Spleen (tissue), 11 donors: ENCODE measurements around the gene NPPA. TPM values are rescaled to one million over a fixed set of nuclear protein-coding genes. Genes with fewer than 3 reads are reported as not detected.

ENCODE experiments used
- DNase-seq: peaks from one replicate; pipeline ENCODE4 v3.0.0-alpha.2; 2020
- H3K27ac ChIP-seq, 8 donors: fragments of 200-600 bp; sonication (generic) in 7 of 8; 1 replicate in 4 of 8; 2 replicates in 4 of 8; pipeline versions ENCODE4 v1.5.0 to v1.8.0; 2016 to 2021; ENCODE audit warnings: inconsistent platforms in 4 of 8, mild to moderate bottlenecking in 4 of 8, moderate library complexity in 1 of 8
- H3K27me3 ChIP-seq, 7 donors: fragments of 200-600 bp; sonication (generic) in 6 of 7; replicated peaks in 1 of 7; 1 replicate in 4 of 7; 2 replicates in 3 of 7; pipeline versions ENCODE4 v1.5.0 to v1.8.0; 2016 to 2021; ENCODE audit warnings: inconsistent platforms in 3 of 7, mild to moderate bottlenecking in 1 of 7
- H3K36me3 ChIP-seq, 6 donors: fragments of 200-600 bp; sonication (generic) in 5 of 6; 1 replicate in 4 of 6; 2 replicates in 2 of 6; pipeline versions ENCODE4 v1.5.0 to v1.8.0; 2016 to 2021; ENCODE audit warnings: inconsistent platforms in 2 of 6
- H3K4me1 ChIP-seq, 6 donors: fragments of 200-600 bp; sonication (generic) in 5 of 6; 1 replicate in 3 of 6; 2 replicates in 3 of 6; pipeline versions ENCODE4 v1.5.0 to v1.8.0; 2016 to 2021; ENCODE audit warnings: inconsistent platforms in 3 of 6
- H3K4me3 ChIP-seq, 8 donors: fragments of 200-600 bp; sonication (generic) in 7 of 8; 1 replicate in 4 of 8; 2 replicates in 4 of 8; pipeline versions ENCODE4 v1.5.0 to v1.8.0; 2016 to 2021; ENCODE audit warnings: inconsistent platforms in 4 of 8, mild to moderate bottlenecking in 4 of 8, moderate library complexity in 2 of 8
- H3K9me3 ChIP-seq, 8 donors: fragments of 200-600 bp; sonication (generic) in 7 of 8; 1 replicate in 4 of 8; 2 replicates in 4 of 8; pipeline versions ENCODE4 v1.5.0 to v1.8.0; 2016 to 2021; ENCODE audit warnings: inconsistent platforms in 4 of 8
- POLR2A ChIP-seq, 3 donors: fragments of 450-650 bp; IDR thresholded peaks; one replicate each; pipeline ENCODE4 v1.5.1; 2017; ENCODE audit warnings: antibody characterized with exemption in 3 of 3, mild to moderate bottlenecking in 1 of 3
- POLR2AphosphoS5 ChIP-seq, 3 donors: sonication (generic); formaldehyde crosslinking; IDR thresholded peaks; one replicate each; pipeline ENCODE4 v1.5.1; 2017; ENCODE audit warnings: antibody characterized with exemption in 3 of 3
- WGBS, 5 donors: extraction: QIAGEN DNeasy Blood & Tissue Kit in 3 of 5; methylation state at CpG; one replicate each; pipeline versions ENCODE4 v1.1.5 to v1.1.7; 2013 to 2018; 5-methylcytosine and 5-hydroxymethylcytosine counted together
- intact Hi-C: fragments of 100-400 bp; cut with DNase I; formaldehyde crosslinking; loops from one replicate; pipeline ENCODE4 v1.15.0; 2023; ENCODE audit warnings: low total_unique reads
- polyA plus RNA-seq, 3 donors: library from polyadenylated mRNA; stranded (reverse); fragments of 200-250 nt; gene quantifications; one replicate each; pipeline ENCODE4 v1.2.1, GENCODE V29; 2013
- total RNA-seq, 7 donors: library from RNA; depleted of rRNA in 3 of 7; stranded (reverse); fragments of >200 nt in 3 of 7; fragmentation: NEBNext Ultra II Directional in 4 of 7; extraction: Animal tissue kit (Norgen Biotek cat#: 25700) in 4 of 7; gene quantifications; one replicate each; pipeline versions ENCODE4 v1.1.0 to v1.2.1, GENCODE V29; 2016 to 2021
- TF ChIP-seq, protein P1 (sequence below), 11 experiments: fragments of 200-600 bp in 7 of 11; fragments of 450-650 bp in 4 of 11; sonication (generic) in 4 of 11; IDR thresholded peaks in 8 of 11; conservative IDR thresholded peaks in 3 of 11; 1 replicate in 7 of 11; 2 replicates in 4 of 11; pipeline versions ENCODE4 v1.4.0 to v1.8.0; 2016 to 2021; ENCODE audit warnings: antibody characterized with exemption in 11 of 11, inconsistent platforms in 4 of 11, mild to moderate bottlenecking in 1 of 11
- donor health status: healthy with polysubstance abuse.
- donor health status: DM: no; HTN: no; CAD: no; lungs with moderate emphysema.
- donor health status: DM: no; HTN: no; CAD: no.
- donor health status: Bipolar disorder and iron deficiency.
- donor health status: healthy.
- donor health status: DM: no; HTN: no; CAD: no.
- donor health status: DM: yes; HTN: yes; CAD: no.

The NPPA gene
- total and polyA plus RNA-seq, 10 donors, result 0.22 to 2.9 (median 1.4) TPM; not detected in 6

DNA sequence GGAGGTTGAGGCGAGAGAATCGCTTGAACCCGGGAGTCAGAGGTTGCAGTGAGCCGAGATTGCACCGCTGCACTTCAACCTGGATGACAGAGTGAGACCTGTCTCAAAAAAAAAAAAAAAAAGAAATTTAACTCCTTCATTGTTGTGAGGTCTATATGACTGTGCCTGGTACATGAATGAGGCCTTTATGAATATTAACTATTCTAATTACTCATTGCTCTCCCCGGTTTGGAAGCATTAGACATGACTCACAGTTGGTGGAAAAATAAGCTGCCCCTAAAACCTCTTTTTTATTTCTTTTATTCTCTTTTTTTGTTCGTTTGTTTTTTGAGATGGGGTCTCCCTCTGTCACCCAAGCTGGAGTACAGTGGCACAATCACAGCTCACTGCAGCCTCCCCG lies 7.8 kb upstream of the NPPA start:
- no peak overlapping the region for H3K4me3 ChIP-seq
- H3K27ac ChIP-seq, result no peak overlapping the region
- TF ChIP-seq, protein P1, sequence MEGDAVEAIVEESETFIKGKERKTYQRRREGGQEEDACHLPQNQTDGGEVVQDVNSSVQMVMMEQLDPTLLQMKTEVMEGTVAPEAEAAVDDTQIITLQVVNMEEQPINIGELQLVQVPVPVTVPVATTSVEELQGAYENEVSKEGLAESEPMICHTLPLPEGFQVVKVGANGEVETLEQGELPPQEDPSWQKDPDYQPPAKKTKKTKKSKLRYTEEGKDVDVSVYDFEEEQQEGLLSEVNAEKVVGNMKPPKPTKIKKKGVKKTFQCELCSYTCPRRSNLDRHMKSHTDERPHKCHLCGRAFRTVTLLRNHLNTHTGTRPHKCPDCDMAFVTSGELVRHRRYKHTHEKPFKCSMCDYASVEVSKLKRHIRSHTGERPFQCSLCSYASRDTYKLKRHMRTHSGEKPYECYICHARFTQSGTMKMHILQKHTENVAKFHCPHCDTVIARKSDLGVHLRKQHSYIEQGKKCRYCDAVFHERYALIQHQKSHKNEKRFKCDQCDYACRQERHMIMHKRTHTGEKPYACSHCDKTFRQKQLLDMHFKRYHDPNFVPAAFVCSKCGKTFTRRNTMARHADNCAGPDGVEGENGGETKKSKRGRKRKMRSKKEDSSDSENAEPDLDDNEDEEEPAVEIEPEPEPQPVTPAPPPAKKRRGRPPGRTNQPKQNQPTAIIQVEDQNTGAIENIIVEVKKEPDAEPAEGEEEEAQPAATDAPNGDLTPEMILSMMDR (IDR thresholded peaks at IDR 0.05 in 8 of 11, conservative IDR thresholded peaks at IDR 0.05 in 3 of 11), result no peak
- TF ChIP-seq POLR2AphosphoS5 (IDR thresholded peaks at IDR 0.05) (no peak), POLR2A (IDR thresholded peaks at IDR 0.05) (no peak)
- 67 to 77% (median 74%) methylated on average over 8 of the region's 8 CpGs for WGBS, 5 donors
- H3K36me3 ChIP-seq, result no peaks in the 10 kb centered on the region
- H3K4me1 ChIP-seq, result peaks cover 0 to 6% (median 4%) of the 10 kb centered on the region in 6 donors
- intact Hi-C loops, result no loop called here
- H3K9me3 ChIP-seq, result no peaks in the 10 kb centered on the region
- no peak for DNase-seq
- H3K27me3 ChIP-seq, result peaks cover 0 to 70% (median 35%) of the 10 kb centered on the region in 7 donors

DNA sequence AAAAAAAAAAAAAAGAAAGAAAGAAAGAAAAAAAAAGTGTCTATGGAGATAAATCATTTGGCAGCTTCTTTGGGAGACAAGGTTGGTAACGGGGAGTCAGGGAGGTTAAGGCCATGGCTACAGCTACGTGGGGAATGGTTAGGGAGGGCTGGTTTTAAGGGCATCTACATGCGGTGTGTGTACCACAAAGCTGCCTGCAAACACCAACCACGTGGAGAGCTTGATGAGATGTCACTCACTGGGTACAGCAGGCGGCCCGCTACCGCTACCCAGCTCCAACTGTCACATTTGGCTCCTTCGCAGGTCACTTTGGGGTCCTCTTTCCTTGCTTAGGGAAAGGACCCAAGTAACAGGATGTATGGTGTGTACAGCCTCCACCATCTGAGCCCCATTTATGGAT lies 6.9 kb upstream of the NPPA start:
- 43 to 56% (median 47%) methylated on average over 8 of the region's 8 CpGs for WGBS, 5 donors
- intact Hi-C loops, result no loop called here

DNA sequence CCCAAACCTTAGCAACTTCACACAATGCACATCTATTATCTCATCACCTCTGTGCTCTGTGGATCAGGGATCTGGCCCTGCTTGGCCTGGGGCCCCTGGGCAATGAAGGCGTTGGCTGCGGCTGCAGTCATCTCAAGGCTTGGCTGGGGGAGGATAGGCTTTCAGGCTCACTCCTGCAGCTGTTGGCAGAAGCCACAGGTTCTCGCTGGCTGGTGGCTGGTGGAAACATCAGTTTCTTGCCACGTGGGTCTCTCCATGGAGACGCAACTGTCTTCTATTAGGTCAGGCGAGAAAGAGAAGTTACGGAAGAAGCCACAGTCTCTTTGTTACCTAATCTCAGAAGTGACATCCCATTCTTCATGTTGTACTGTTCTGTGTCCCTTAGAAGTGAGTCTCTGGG lies 3.6 kb upstream of the NPPA start:
- WGBS, 5 donors, result 44 to 68% (median 56%) methylated on average over 7 of the region's 7 CpGs
- TF ChIP-seq POLR2A (IDR thresholded peaks at IDR 0.05) (no peak), POLR2AphosphoS5 (IDR thresholded peaks at IDR 0.05) (no peak)
- TF ChIP-seq, protein P1 (IDR thresholded peaks at IDR 0.05 in 8 of 11, conservative IDR thresholded peaks at IDR 0.05 in 3 of 11), result no peak

More for the DNA sequence above, 6.9 kb upstream of the NPPA start:
- Histone ChIP-seq H3K9me3 (no peaks in the 10 kb centered on the region), H3K27ac (no peak overlapping the region), H3K27me3 (peaks cover 0 to 61% (median 30%) of the 10 kb centered on the region in 7 donors), H3K4me1 (peaks cover 0 to 6% (median 4%) of the 10 kb centered on the region in 6 donors), H3K36me3 (no peaks in the 10 kb centered on the region), H3K4me3 (no peak overlapping the region)
- no peak for TF ChIP-seq POLR2AphosphoS5 (IDR thresholded peaks at IDR 0.05)
- TF ChIP-seq, protein P1 (IDR thresholded peaks at IDR 0.05 in 8 of 11, conservative IDR thresholded peaks at IDR 0.05 in 3 of 11), result no peak
- TF ChIP-seq POLR2A (IDR thresholded peaks at IDR 0.05), result no peak
- no peak for DNase-seq

DNA sequence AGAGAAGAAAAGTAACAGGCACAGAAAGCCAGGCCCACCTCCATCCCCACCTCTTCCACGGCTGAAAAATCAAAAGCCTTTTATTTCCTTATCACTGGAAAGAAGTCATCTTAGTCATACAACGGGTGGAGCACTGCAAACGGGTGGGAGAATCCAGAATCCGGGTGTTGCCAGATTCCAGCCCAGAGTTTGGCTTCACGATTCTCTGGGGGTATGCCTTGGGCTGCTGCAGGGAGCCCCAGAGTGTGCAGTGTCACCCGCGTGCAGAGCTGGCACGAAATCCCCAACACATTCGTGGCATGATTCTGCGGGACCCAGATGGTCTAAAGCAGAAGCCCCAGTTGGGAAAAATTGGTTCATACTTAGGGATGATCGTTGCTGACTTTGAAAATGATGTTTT lies 2.6 kb upstream of the NPPA start:
- Histone ChIP-seq H3K9me3 (no peaks in the 10 kb centered on the region), H3K4me1 (no peaks in the 10 kb centered on the region), H3K27ac (no peak overlapping the region), H3K27me3 (peaks cover 0 to 21% (median 0%) of the 10 kb centered on the region in 7 donors), H3K4me3 (no peak overlapping the region), H3K36me3 (peaks cover 0 to 26% (median 0%) of the 10 kb centered on the region in 6 donors)
- TF ChIP-seq, protein P1 (IDR thresholded peaks at IDR 0.05 in 8 of 11, conservative IDR thresholded peaks at IDR 0.05 in 3 of 11), result no peak
- TF ChIP-seq POLR2A (IDR thresholded peaks at IDR 0.05) (no peak), POLR2AphosphoS5 (IDR thresholded peaks at IDR 0.05) (no peak)
- DNase-seq, result no peak
- WGBS, 5 donors, result 76 to 82% (median 77%) methylated on average over 11 of the region's 11 CpGs
- intact Hi-C loops, result no loop called here

More for the DNA sequence above, 3.6 kb upstream of the NPPA start:
- H3K4me3 ChIP-seq, result no peak overlapping the region
- H3K27ac ChIP-seq, result no peak overlapping the region
- H3K4me1 ChIP-seq, result no peaks in the 10 kb centered on the region
- intact Hi-C loops, result no loop called here
- DNase-seq, result no peak
- H3K9me3 ChIP-seq, result no peaks in the 10 kb centered on the region
- peaks cover 0 to 27% (median under 1%) of the 10 kb centered on the region in 7 donors for H3K27me3 ChIP-seq
- H3K36me3 ChIP-seq, result peaks cover 0 to 16% (median 0%) of the 10 kb centered on the region in 6 donors
